LNCaP clone FGC (cell line): ENCODE data around the gene C11orf21.

Experiments used
- DNase-seq: peaks from one replicate; pipeline ENCODE4 v3.0.0-alpha.2; 2011; ENCODE audit warnings: low read depth
- H3K4me3 ChIP-seq: 2 replicates; pipeline ENCODE4 v1.5.1; 2011; ENCODE audit warnings: mild to moderate bottlenecking, low read depth, low read length, control low read depth
- CTCF ChIP-seq: IDR thresholded peaks from 2 replicates; pipeline ENCODE4 v1.5.1; 2012; ENCODE audit warnings: mild to moderate bottlenecking; ENCODE audit not compliant: control insufficient read depth, insufficient read depth; ENCODE audit errors: extremely low read depth

The C11orf21 gene

GRCh38 chr11:2301631-2302305, at the start of gene C11orf21, which contains the start of gene TSPAN32:
Gene C11orf21, minus strand, starts transcription at chr11:2301918. Its CDS starts 110 bp downstream, at chr11:2301808.
Gene TSPAN32, plus strand, starts transcription at chr11:2302013. Its CDS starts 137 bp downstream, at chr11:2302150.
- H3K4me3 ChIP-seq = no peak within 1 kb of the TSS
- TF ChIP-seq CTCF = no peak
- DNase-seq = no peak

GRCh38 chr11:2348986-2349385, 47.3 kb upstream of the C11orf21 start:
- no peak overlapping the region for H3K4me3 ChIP-seq
- DNase-seq = no peak
- TF ChIP-seq CTCF = no peak

GRCh38 chr11:2347308-2347830, 45.7 kb upstream of the C11orf21 start:
- DNase-seq = no peak
- TF ChIP-seq CTCF = no peak
- no peak overlapping the region for H3K4me3 ChIP-seq

GRCh38 chr11:2346586-2347307, 45.0 kb upstream of the C11orf21 start:
- H3K4me3 ChIP-seq = no peak overlapping the region
- no peak for TF ChIP-seq CTCF
- no peak for DNase-seq

GRCh38 chr11:2346014-2346413, 44.3 kb upstream of the C11orf21 start:
- TF ChIP-seq CTCF = no peak
- DNase-seq = no peak

GRCh38 chr11:2345050-2345449, 43.3 kb upstream of the C11orf21 start:
- DNase-seq = no peak
- no peak for TF ChIP-seq CTCF
- H3K4me3 ChIP-seq = no peak overlapping the region

More at GRCh38 chr11:2346014-2346413, 44.3 kb upstream of the C11orf21 start:
- H3K4me3 ChIP-seq = no peak overlapping the region
